Mesangial cell (primary cell): ENCODE measurements around the gene UBE2N. TPM values are rescaled to one million over a fixed set of nuclear protein-coding genes. Genes with fewer than 3 reads are reported as not detected.

ENCODE experiments used
- total RNA-seq: library from RNA; depleted of rRNA; stranded (reverse); fragments of >200 nt; gene quantifications from 2 replicates; pipeline ENCODE4 v1.2.3, GENCODE V29; 2015

The UBE2N gene, protein sequence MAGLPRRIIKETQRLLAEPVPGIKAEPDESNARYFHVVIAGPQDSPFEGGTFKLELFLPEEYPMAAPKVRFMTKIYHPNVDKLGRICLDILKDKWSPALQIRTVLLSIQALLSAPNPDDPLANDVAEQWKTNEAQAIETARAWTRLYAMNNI
- total RNA-seq: 52.7 and 117 TPM in 2 replicates

DNA sequence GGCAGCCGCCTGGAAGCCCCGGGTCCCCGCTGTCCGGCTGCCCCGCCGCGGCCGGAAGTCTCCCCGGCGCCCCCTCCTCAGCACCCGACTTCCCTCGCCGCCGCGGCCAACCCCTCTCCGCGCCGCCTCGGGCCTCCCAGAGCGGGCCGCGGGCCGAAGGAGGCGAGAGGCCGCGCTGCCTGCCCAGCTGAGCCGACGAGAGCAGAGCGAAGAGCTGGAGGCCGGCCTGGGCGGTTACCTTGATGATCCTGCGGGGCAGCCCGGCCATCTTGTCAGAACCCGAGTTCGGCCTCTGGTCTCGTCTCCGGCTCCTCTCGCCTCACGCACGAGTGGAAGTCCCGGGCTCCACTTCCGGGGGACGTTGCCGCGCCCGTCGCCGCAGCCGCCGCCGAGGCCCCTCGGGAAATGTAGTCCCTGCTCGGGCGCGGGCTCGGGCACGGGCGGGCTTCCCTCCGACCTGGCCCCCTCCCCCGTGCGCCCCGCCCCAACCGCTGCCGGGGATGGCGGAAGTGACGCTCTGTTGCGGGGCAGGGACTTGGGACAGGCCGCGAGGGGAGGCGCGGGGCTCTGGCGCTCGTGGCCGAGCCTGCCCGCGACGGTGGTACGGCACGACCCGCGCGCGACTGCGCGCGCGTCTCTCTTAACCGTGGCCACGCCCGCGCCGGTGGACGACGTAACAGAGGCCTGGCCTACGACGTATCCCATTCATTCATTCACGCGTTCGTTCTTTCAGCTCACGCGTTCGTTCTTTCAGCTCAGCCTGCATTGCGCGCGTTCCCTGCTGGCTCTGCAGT, at the start of gene UBE2N:
TSS of gene UBE2N (minus strand) at position 331 of the 794 bp plus-strand sequence. CDS start at position 268, 63 bp downstream.

DNA sequence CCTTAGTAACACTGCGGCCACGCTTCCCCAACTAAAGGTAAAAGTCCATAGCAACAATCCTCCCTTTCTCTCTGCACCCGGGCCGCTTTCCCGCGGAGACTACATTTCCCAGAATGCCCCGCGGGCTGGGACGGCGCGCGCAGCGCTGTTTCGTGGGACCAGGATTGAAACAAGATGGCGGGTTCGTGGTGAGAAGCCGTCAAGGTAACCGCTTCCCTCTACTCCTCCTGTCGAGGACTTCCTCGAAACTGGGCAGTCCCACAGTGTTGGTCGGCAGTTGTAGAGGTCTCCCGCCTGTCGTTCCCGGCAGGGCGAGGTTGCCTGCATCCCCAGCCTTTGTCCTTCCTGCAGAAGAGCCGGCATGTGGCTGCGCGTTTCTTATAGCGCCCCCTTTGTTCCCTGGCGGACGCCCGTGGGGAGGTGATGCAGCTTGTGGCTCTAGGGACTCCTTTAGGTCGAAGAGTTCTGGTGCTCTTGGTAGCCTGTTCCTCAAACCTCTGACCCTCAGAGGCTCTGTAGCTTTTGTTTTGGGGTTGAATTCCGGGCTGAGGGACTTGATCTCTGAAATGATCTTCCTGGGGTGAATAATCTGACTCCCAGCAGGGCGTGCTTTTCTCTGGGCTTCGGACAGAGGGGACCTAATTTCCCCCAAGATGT, 25.7 kb upstream of the UBE2N start, which contains the start of gene MRPL42:
TSS of gene MRPL42 (plus strand) at position 164 of the 657 bp plus-strand sequence. CDS start 1,772 bp downstream, outside the sequence.

DNA sequence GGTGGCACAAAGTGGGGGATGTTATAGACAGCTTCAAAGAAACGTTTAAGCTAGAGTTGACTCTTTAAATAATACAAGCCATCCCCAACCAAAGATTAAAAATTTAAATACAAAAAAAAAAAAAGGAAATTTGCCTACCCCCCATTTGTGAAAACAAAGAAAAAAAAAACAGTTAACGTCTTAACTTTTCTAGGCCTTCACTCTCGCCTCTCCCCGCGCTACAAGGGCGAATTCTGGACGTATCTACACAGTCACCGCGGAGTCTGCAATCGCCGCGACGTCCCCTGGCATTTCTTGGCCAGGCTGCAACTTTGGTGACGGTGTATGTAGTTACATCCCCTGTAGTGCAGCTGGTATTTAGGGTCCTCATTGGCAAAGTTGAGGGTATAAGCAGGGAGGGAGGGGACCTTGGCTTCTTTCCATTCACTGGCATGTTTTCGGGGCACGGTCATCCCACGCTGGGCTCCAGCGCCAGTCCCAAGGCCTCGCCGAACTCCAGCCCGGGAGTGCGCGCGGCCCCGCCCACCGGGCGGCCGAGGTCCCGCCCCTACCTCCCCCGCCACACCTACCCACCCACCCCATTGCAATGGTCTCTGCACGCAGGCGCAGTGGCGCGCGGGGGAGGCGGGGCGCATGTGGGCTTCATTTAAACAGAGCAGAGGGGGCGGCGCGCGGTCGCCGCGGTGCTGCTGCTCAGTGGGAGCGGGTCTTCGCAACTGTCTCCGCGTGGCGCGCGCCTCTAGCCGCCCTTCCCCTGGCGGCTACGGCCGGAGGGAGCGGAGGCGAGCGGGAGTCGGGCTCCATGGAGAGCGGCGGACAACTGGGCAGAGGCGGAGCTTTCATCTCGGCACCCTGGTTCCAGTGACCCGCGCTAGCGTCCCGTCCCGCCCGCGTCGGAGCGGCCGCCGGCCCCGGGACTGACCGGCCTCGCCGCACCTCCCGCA, 64.2 kb downstream of the UBE2N start, which contains the start of gene NUDT4:
TSS of gene NUDT4 (plus strand) at position 674 of the 944 bp plus-strand sequence. CDS start 398 bp downstream, outside the sequence.

Other genes starting within 250 kb of the UBE2N start
- 31.0 and 36.4 TPM in 2 replicates for gene NUDT4, start 64.0 kb downstream of the UBE2N start, total RNA-seq
- gene MRPL42, start 25.6 kb upstream of the UBE2N start, total RNA-seq: 35.6 and 55.9 TPM in 2 replicates
- 7.5 and 25.7 TPM in 2 replicates for gene SOCS2, start 130.7 kb upstream of the UBE2N start, total RNA-seq
- gene CRADD, start 235.4 kb upstream of the UBE2N start, total RNA-seq: 15.6 and 16.4 TPM in 2 replicates